Activated naive CD4-positive, alpha-beta T cell treated with anti-CD3 and anti-CD28 coated beads for 36 hours (primary cell): ENCODE measurements around the gene GRM7. TPM values are rescaled to one million over a fixed set of nuclear protein-coding genes. Genes with fewer than 3 reads are reported as not detected.

Experiments used
- CTCF ChIA-PET: fragments of 350-600 bp; sonication (Branson Sonifier 250); formaldehyde crosslinking; loops from one replicate; lab custom pipeline; 2021; ENCODE audit warnings: antibody characterized with exemption; lab: Charles Lee
- DNase-seq: peaks from one replicate; pipeline ENCODE4 v3.0.0-alpha.2; 2020
- H3K27ac Mint-ChIP-seq: one replicate; pipeline ENCODE4 v1.8.0; 2021; ENCODE audit warnings: mild to moderate bottlenecking, mixed read lengths
- H3K27me3 Mint-ChIP-seq: one replicate; pipeline ENCODE4 v1.8.0; 2021; ENCODE audit warnings: low read depth, mixed read lengths
- H3K36me3 Mint-ChIP-seq: one replicate; pipeline ENCODE4 v1.8.0; 2021; ENCODE audit warnings: low read depth, mixed read lengths
- H3K4me1 Mint-ChIP-seq: one replicate; pipeline ENCODE4 v1.8.0; 2021; ENCODE audit warnings: low read depth, mixed read lengths
- H3K4me3 Mint-ChIP-seq: one replicate; pipeline ENCODE4 v1.8.0; 2021; ENCODE audit warnings: mild to moderate bottlenecking, moderate library complexity, mixed read lengths
- H3K9me3 Mint-ChIP-seq: one replicate; pipeline ENCODE4 v1.8.0; 2021; ENCODE audit warnings: mixed read lengths
- intact Hi-C: fragments of 100-400 bp; cut with micrococcal nuclease; formaldehyde crosslinking; loops from one replicate; pipeline ENCODE4 v1.15.1; 2023
- total RNA-seq, 2 experiments: library from RNA; stranded (reverse); gene quantifications; one replicate each; pipeline ENCODE4 v1.2.3, GENCODE V29; 2021

The GRM7 gene
- total RNA-seq, 2 experiments from 2014 or later, result not detected

- H3K4me3 Mint-ChIP-seq, result no peak overlapping the region
- CTCF ChIA-PET, result no interaction called here
- H3K27ac Mint-ChIP-seq, result no peak overlapping the region
These were observed 817.6 kb downstream of the GRM7 start for GRCh38 chr3:7678521-7678920.

GRCh38 chr3:7682822-7683229, 821.9 kb downstream of the GRM7 start:
- Mint-ChIP-seq H3K36me3 (no peaks in the 10 kb centered on the region), H3K27ac (no peak overlapping the region), H3K4me1 (no peaks in the 10 kb centered on the region), H3K9me3 (no peaks in the 10 kb centered on the region), H3K4me3 (no peak overlapping the region), H3K27me3 (no peaks in the 10 kb centered on the region)
- intact Hi-C loops, result no loop called here
- CTCF ChIA-PET, result no interaction called here
- no peak for DNase-seq

More at GRCh38 chr3:7678521-7678920, 817.6 kb downstream of the GRM7 start:
- no peak for DNase-seq
- Mint-ChIP-seq H3K36me3 (no peaks in the 10 kb centered on the region), H3K9me3 (peaks cover 2% of the 10 kb centered on the region), H3K27me3 (no peaks in the 10 kb centered on the region), H3K4me1 (no peaks in the 10 kb centered on the region)
- intact Hi-C loops, result no loop called here

- DNase-seq, result no peak
- H3K4me3 Mint-ChIP-seq, result no peak overlapping the region
- no peaks in the 10 kb centered on the region for H3K36me3 Mint-ChIP-seq
- no peak overlapping the region for H3K27ac Mint-ChIP-seq
- H3K9me3 Mint-ChIP-seq, result no peaks in the 10 kb centered on the region
- CTCF ChIA-PET, result no interaction called here
- no peaks in the 10 kb centered on the region for H3K4me1 Mint-ChIP-seq
- intact Hi-C loops, result no loop called here
- H3K27me3 Mint-ChIP-seq, result no peaks in the 10 kb centered on the region
These were observed 822.5 kb downstream of the GRM7 start for GRCh38 chr3:7683426-7683825.

GRCh38 chr3:7684182-7684715, 823.3 kb downstream of the GRM7 start:
- CTCF ChIA-PET, result no interaction called here
- no peaks in the 10 kb centered on the region for H3K9me3 Mint-ChIP-seq
- no peak overlapping the region for H3K4me3 Mint-ChIP-seq
- intact Hi-C loops, result no loop called here
- H3K27ac Mint-ChIP-seq, result no peak overlapping the region
- H3K4me1 Mint-ChIP-seq, result no peaks in the 10 kb centered on the region
- no peaks in the 10 kb centered on the region for H3K27me3 Mint-ChIP-seq
- no peaks in the 10 kb centered on the region for H3K36me3 Mint-ChIP-seq
- DNase-seq, result no peak

- Mint-ChIP-seq H3K9me3 (no peaks in the 10 kb centered on the region), H3K4me3 (no peak overlapping the region), H3K27me3 (no peaks in the 10 kb centered on the region), H3K4me1 (no peaks in the 10 kb centered on the region), H3K36me3 (no peaks in the 10 kb centered on the region), H3K27ac (no peak overlapping the region)
- CTCF ChIA-PET, result no interaction called here
- DNase-seq, result no peak
- intact Hi-C loops, result no loop called here
These were observed 826.7 kb downstream of the GRM7 start for GRCh38 chr3:7687428-7688147.

GRCh38 chr3:7692866-7693265, 832.0 kb downstream of the GRM7 start:
- intact Hi-C loops, result no loop called here
- CTCF ChIA-PET, result no interaction called here
- H3K4me1 Mint-ChIP-seq, result no peaks in the 10 kb centered on the region
- no peaks in the 10 kb centered on the region for H3K27me3 Mint-ChIP-seq
- no peaks in the 10 kb centered on the region for H3K9me3 Mint-ChIP-seq
- DNase-seq, result no peak
- H3K27ac Mint-ChIP-seq, result no peak overlapping the region
- no peaks in the 10 kb centered on the region for H3K36me3 Mint-ChIP-seq
- no peak overlapping the region for H3K4me3 Mint-ChIP-seq

- no peaks in the 10 kb centered on the region for H3K36me3 Mint-ChIP-seq
- intact Hi-C loops, result no loop called here
- H3K4me3 Mint-ChIP-seq, result no peak overlapping the region
- H3K9me3 Mint-ChIP-seq, result no peaks in the 10 kb centered on the region
- no peaks in the 10 kb centered on the region for H3K4me1 Mint-ChIP-seq
- H3K27me3 Mint-ChIP-seq, result no peaks in the 10 kb centered on the region
- CTCF ChIA-PET, result no interaction called here
- no peak for DNase-seq
- H3K27ac Mint-ChIP-seq, result no peak overlapping the region
These were observed 833.1 kb downstream of the GRM7 start for GRCh38 chr3:7693976-7694375.

- intact Hi-C loops, result no loop called here
- Mint-ChIP-seq H3K4me3 (no peak overlapping the region), H3K9me3 (no peaks in the 10 kb centered on the region), H3K36me3 (no peaks in the 10 kb centered on the region), H3K27ac (no peak overlapping the region), H3K27me3 (no peaks in the 10 kb centered on the region), H3K4me1 (no peaks in the 10 kb centered on the region)
- CTCF ChIA-PET, result interaction anchor here (0.6 kb wide), 1 partner anchor 1492 kb away, joined by 3 read pairs; no protein-coding TSS in a partner anchor
- DNase-seq, result no peak
These were observed 834.1 kb downstream of the GRM7 start for GRCh38 chr3:7695049-7695448.

GRCh38 chr3:7696320-7696719, 835.4 kb downstream of the GRM7 start:
- Mint-ChIP-seq H3K27ac (no peak overlapping the region), H3K4me1 (no peaks in the 10 kb centered on the region), H3K4me3 (no peak overlapping the region), H3K9me3 (no peaks in the 10 kb centered on the region), H3K27me3 (no peaks in the 10 kb centered on the region), H3K36me3 (no peaks in the 10 kb centered on the region)
- DNase-seq, result no peak
- CTCF ChIA-PET, result no interaction called here
- intact Hi-C loops, result no loop called here

- intact Hi-C loops, result no loop called here
- CTCF ChIA-PET, result no interaction called here
- Mint-ChIP-seq H3K27me3 (no peaks in the 10 kb centered on the region), H3K27ac (no peak overlapping the region), H3K4me1 (no peaks in the 10 kb centered on the region), H3K4me3 (no peak overlapping the region), H3K9me3 (no peaks in the 10 kb centered on the region), H3K36me3 (no peaks in the 10 kb centered on the region)
- no peak for DNase-seq
These were observed 836.6 kb downstream of the GRM7 start for GRCh38 chr3:7697548-7697947.

GRCh38 chr3:7700539-7700938, 839.6 kb downstream of the GRM7 start:
- no peak for DNase-seq
- H3K9me3 Mint-ChIP-seq, result no peaks in the 10 kb centered on the region
- no peak overlapping the region for H3K27ac Mint-ChIP-seq
- intact Hi-C loops, result no loop called here
- H3K36me3 Mint-ChIP-seq, result no peaks in the 10 kb centered on the region
- no peaks in the 10 kb centered on the region for H3K4me1 Mint-ChIP-seq
- CTCF ChIA-PET, result no interaction called here
- no peaks in the 10 kb centered on the region for H3K27me3 Mint-ChIP-seq
- H3K4me3 Mint-ChIP-seq, result no peak overlapping the region

- H3K27ac Mint-ChIP-seq, result no peak overlapping the region
- CTCF ChIA-PET, result no interaction called here
- no peaks in the 10 kb centered on the region for H3K9me3 Mint-ChIP-seq
- H3K27me3 Mint-ChIP-seq, result no peaks in the 10 kb centered on the region
- no peak for DNase-seq
- no peaks in the 10 kb centered on the region for H3K36me3 Mint-ChIP-seq
- H3K4me3 Mint-ChIP-seq, result no peak overlapping the region
- no peaks in the 10 kb centered on the region for H3K4me1 Mint-ChIP-seq
- intact Hi-C loops, result no loop called here
These were observed 840.1 kb downstream of the GRM7 start for GRCh38 chr3:7700977-7701376.

GRCh38 chr3:7707187-7707586, 846.3 kb downstream of the GRM7 start:
- DNase-seq, result no peak
- Mint-ChIP-seq H3K36me3 (no peaks in the 10 kb centered on the region), H3K4me1 (peaks cover 11% of the 10 kb centered on the region), H3K27me3 (no peaks in the 10 kb centered on the region), H3K9me3 (no peaks in the 10 kb centered on the region), H3K27ac (no peak overlapping the region), H3K4me3 (no peak overlapping the region)
- intact Hi-C loops, result no loop called here
- CTCF ChIA-PET, result no interaction called here
